Skin epidermis (tissue), 12 donors: ENCODE measurements around the gene NAIP.
"Not testable (repeated sequence)": the region's sequence is repeated elsewhere in the genome, so short reads cannot be mapped to it uniquely, and the experiment has no call there.

Experiments
- H3K27ac ChIP-seq, 21 experiments: fragments of 200-600 bp; sonication (generic) in 11 of 21; one replicate each; pipeline ENCODE4 v1.5.0; 2020; ENCODE audit warnings: mild to moderate bottlenecking in 3 of 21, inconsistent platforms in 2 of 21, moderate library complexity in 2 of 21
- H3K4me3 ChIP-seq, 7 experiments: fragments of 200-600 bp; sonication (generic) in 2 of 7; one replicate each; pipeline ENCODE4 v1.5.0; 2020; ENCODE audit warnings: inconsistent platforms in 2 of 7, mild to moderate bottlenecking in 2 of 7, moderate library complexity in 1 of 7

NAIP gene, protein sequence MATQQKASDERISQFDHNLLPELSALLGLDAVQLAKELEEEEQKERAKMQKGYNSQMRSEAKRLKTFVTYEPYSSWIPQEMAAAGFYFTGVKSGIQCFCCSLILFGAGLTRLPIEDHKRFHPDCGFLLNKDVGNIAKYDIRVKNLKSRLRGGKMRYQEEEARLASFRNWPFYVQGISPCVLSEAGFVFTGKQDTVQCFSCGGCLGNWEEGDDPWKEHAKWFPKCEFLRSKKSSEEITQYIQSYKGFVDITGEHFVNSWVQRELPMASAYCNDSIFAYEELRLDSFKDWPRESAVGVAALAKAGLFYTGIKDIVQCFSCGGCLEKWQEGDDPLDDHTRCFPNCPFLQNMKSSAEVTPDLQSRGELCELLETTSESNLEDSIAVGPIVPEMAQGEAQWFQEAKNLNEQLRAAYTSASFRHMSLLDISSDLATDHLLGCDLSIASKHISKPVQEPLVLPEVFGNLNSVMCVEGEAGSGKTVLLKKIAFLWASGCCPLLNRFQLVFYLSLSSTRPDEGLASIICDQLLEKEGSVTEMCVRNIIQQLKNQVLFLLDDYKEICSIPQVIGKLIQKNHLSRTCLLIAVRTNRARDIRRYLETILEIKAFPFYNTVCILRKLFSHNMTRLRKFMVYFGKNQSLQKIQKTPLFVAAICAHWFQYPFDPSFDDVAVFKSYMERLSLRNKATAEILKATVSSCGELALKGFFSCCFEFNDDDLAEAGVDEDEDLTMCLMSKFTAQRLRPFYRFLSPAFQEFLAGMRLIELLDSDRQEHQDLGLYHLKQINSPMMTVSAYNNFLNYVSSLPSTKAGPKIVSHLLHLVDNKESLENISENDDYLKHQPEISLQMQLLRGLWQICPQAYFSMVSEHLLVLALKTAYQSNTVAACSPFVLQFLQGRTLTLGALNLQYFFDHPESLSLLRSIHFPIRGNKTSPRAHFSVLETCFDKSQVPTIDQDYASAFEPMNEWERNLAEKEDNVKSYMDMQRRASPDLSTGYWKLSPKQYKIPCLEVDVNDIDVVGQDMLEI (N-terminal part only)

DNA sequence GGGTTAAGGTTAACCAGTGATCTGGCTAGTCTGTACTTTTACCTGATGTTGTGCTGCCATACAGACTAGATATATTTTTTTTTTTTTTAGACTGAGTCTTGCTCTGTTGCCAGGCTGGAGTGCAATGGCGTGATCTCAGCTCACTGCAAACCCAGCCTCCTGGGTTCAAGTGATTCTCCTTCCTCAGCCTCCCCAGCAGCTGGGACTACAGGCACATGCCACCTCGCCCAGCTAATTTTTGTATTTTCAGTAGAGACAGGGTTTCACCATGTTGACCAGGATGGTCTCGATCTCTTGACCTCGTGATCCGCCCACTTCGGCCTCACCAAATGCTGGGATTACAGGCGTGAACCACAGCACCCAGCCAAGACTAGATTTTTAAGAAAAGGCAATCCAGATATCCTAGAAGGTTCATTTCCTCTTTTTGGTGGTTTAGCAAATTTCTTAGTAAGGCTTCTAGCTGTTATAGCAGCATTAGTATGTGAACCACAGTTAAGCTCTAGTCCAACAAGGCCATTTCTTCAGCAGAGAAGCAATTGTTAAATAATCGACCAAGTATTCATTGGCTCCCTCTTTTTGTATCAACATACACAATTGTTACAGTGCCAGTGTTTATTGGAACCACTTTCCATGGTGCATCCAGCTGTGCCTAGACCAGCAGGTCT lies at the start of gene NAIP:
NAIP (minus strand) TSS at position 51 of the 665 bp plus-strand sequence. CDS start 12,424 bp downstream, outside the sequence.
- H3K27ac ChIP-seq, H3K4me3 ChIP-seq: not testable (repeated sequence)

DNA sequence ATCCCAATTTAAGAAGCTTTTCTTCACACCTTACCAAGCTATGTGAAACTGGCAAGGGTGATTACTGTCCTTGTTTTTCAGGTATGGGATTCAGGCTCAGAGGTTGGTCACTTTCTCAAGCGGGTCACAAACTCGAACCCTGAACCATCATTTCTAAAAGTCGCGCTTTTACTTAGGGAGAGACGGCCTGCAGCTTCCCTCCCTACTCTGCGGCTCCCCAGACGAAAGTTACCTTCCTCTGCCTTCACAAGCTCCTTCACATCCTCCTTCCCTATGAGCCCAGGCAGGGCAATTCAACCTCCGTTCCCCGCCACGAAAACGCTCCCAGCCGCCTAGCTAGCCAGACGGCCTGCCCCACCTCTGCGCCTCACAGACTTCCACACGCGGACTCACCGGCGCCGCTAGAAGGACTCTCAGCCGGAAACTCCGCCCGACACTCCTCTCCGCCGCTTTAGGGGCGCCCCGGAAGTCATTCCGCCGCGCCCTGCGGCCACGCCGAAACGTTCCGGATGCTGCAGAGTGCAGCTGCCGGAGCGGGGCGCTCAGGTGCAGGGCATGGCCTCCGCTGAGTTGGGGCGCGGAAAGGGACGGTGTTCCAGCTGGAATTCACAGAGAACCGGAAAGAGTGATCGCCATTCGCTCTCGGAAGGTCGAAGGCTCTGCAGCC lies 42.3 kb upstream of the NAIP start, which contains the start of gene GTF2H2:
GTF2H2 (minus strand) TSS at position 415 of the 667 bp plus-strand sequence. CDS start 4,913 bp downstream, outside the sequence.
- not testable (repeated sequence) for H3K27ac ChIP-seq, H3K4me3 ChIP-seq

DNA sequence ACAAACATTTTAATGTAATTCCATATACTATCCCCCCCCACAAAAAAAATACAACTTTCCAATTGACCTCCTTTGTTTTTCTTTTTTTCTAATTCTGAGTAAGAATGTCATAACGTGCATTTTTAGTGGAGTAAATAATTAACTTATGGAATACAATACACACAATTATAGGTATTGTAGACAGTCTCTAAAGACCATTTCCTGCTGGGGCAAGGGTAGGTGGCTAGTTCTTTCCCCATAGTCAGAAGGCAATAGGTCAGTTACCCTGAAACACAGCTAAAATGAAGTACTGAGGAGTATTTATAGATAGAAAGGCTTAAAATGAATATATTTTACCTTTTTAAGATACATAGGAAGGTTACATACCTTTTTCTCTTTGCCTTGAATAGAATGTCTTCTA lies 36.2 kb upstream of the NAIP start:
- not testable (repeated sequence) for H3K27ac ChIP-seq, H3K4me3 ChIP-seq

GRCh38 chr5:71059426-71059825 lies 34.3 kb upstream of the NAIP start:
- H3K27ac ChIP-seq, H3K4me3 ChIP-seq: not testable (repeated sequence)

- H3K4me3 ChIP-seq, H3K27ac ChIP-seq: not testable (repeated sequence)
These were observed 19.7 kb upstream of the NAIP start for GRCh38 chr5:71044808-71045207.

GRCh38 chr5:71044128-71044527 lies 19.0 kb upstream of the NAIP start:
- not testable (repeated sequence) for H3K4me3 ChIP-seq, H3K27ac ChIP-seq

DNA sequence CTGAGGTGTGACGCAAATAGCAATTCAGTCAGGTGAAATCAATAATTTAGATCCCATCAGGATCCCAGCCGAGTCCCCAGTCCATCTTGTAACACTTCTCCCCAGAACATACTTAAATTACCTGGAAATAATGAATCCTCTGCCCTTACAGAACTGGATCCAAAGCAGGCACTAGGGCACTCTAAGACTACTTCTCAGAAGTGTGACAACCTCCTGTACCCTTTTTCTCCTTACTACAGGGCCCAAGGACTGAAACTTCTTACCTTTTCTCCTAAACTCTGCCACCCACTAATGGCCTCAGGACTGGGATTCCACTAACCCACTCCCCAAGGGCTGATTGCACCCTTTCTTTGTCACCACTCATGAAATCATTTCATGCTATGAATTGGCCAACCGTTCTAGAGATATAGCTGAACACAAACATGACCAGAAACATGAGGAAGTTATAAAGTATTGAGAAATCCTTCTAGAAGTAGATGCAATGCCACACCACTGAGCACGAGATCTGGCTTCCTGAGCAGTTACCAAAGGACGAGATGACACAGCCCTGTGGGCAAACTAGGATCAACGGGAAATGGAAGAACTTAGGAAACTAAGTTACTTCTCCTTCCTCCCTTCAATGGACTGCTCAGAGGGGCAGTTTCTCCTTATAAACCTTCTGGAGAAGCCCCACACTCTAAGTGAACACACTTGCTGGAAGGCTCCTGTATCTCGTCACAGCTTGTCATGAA lies 6.1 kb upstream of the NAIP start:
- not testable (repeated sequence) for H3K4me3 ChIP-seq, H3K27ac ChIP-seq

- not testable (repeated sequence) for H3K27ac ChIP-seq, H3K4me3 ChIP-seq
These were observed 4.5 kb downstream of the NAIP start for GRCh38 chr5:71020643-71021042.

DNA sequence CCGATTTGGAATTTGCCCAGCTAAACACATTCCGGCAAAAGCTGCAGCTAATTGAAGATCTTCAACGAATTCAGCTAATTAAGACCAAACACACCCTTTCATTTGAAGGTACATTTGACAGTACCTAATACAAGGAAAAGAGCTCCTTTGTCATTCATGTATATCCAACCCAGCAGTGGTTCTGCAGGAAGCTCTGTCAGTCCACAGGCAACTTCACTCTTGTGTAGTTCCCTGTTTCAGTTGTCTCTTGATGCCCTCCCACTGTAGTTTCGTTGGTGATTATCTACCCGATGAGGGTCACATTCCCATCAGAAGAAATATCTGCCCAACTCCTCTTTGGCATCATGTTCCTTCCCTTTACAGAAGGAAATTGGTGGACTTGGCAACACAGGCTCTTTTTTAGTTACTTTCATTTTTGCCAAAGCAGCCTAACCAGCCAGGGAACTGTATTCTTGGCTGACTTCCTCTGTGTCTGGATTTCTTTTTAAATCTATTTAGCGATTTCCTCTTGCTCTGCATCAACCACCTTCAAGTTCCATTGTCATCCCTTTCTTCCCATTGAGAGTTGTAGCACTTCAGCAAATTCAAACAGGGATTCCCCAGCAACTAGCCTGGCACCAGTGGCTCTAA lies 6.6 kb downstream of the NAIP start:
- not testable (repeated sequence) for H3K4me3 ChIP-seq, H3K27ac ChIP-seq

- H3K27ac ChIP-seq, result no peak overlapping the region
- no peak overlapping the region for H3K4me3 ChIP-seq
These were observed 11.0 kb downstream of the NAIP start for GRCh38 chr5:71014176-71014575.

GRCh38 chr5:71013575-71013974 lies 11.6 kb downstream of the NAIP start:
- Histone ChIP-seq H3K27ac (no peak overlapping the region), H3K4me3 (no peak overlapping the region)

DNA sequence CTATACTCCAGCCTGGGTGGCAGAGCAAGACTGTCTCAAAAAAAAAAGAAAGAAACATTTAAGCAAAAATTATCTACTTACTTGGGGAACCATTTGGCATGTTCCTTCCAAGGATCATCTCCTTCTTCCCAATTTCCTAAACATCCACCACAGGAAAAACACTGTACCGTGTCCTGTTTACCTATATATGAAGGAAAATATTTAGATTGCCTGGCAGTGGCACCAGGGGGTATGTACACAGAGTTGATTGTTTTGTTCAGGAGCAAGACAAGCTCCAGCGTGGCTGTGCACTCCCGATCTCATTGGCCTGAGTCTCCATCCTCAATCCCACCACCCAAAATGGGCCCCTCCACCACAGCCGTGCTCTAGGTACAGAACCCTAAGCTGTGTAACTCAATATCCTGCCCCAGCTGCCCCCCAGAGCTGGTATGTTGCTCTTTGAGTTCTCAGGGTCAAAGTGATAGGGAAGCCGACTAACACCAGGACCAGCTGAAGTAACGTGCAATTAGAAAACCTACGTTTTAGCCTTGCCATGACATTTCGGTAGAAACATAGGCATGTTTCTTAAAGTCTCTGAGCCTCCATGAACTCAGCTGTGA lies 13.8 kb downstream of the NAIP start:
- no peak overlapping the region for H3K27ac ChIP-seq
- no peak overlapping the region for H3K4me3 ChIP-seq

DNA sequence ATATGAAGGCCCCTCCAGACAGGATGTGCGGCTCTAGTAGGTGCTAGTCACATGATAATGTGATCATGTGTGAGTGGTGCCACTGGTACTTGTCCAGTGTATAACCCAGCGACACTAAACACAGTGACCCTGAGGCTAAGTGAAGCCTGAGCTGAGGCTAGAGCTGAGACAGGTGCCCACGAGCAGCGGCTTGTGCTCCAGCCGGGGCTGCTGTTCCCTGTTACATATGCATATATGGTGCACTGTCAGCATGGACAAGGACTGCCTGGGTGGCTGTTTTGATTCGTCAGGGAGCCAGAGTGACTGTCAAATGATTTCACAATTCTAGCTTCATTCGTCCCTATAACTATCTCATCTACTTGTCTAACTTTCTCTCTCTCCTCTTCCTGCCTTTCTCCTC lies 18.2 kb downstream of the NAIP start:
- H3K27ac ChIP-seq, H3K4me3 ChIP-seq: not testable (repeated sequence)

- H3K4me3 ChIP-seq, H3K27ac ChIP-seq: not testable (repeated sequence)
These were observed 40.3 kb downstream of the NAIP start for GRCh38 chr5:70984882-70985281.

DNA sequence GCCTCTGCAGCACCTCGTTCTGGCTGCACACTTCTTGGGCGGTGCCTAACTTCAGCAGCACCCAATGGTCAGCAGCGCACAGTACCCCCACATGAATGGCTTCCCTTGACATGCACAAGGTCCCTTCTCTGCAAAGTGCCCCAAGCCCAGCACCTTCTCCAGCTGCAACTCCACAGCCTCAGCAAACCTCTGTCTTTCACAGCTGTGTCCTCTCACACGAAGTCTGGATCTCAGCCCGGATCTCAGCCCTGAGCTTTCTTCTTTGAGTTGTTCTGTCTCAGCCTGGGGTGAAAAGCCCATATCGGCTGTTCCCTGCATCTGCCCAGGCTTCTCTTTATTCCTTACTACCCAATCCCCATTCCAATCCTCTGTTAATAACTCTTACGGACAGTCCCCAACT lies 57.9 kb downstream of the NAIP start:
- not testable (repeated sequence) for H3K27ac ChIP-seq

DNA sequence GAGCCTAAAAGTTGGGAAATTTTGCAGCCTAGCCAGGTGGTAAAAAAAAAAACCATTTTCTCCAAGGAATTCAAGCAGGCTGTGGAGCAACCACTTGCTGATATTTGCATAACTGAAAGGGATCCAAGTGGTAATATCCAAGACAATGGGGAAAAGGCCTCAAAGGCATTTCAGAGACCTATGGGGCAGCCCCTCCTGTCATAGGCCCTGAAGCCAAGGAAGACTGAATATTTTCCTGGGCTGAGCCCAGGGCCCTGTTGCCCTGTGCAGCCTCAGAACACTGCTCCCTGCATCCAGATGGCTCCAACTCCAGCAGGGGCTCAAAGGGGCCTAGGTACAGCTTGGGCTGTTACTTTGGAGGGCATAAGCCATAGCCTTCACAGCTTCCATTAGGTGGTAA lies 60.6 kb downstream of the NAIP start:
- H3K27ac ChIP-seq, H3K4me3 ChIP-seq: not testable (repeated sequence)

More for the DNA sequence above, 57.9 kb downstream of the NAIP start:
- not testable (repeated sequence) for H3K4me3 ChIP-seq

DNA sequence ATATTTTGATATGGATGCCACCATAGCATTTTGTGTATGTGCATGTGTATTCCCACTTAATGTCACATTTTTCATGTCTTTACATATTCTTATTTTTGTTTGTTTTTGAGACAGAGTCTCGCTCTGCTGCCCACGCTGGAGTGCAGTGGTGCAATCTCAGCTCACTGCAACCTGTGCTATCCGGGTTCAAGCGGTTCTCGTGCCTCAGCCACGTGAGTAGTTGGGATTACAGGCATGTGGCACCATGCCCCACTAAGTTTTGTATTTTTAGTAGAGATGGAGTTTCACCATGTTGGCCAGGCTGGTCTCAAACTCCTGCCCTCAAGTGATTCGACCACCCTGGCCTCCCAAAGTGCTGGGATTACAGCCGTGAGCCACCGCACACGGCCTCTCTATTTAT lies 72.1 kb downstream of the NAIP start:
- H3K4me3 ChIP-seq, H3K27ac ChIP-seq: not testable (repeated sequence)

DNA sequence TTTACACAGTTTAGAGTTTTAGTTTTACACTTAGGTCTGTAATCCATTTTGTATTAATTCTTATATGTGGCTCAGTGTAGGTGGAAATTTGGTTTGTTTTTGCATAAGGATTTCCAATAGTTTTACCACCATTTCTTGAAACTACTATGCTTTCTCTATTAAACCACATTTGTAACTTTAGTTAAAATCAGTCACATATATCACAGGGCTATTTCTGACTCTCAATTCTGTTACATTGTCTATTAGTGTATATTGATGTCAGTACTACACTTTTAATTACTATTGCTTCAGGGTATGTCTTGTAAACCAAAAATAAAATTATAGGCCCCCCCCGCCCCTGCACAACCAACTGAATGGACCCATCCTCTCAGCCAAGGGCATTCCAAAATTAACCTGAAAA lies 92.6 kb downstream of the NAIP start:
- H3K27ac ChIP-seq, H3K4me3 ChIP-seq: not testable (repeated sequence)
